ENCODE measurements around the gene COMT.
A peak's percentile ranks its signal among the peaks of the same experiment; 100 is the strongest.
"Not testable (repeated sequence)": the region's sequence is repeated elsewhere in the genome, so short reads cannot be mapped to it uniquely, and the experiment has no call there.

Gene COMT

GRCh38 chr22:19904935-19905334 lies 36.6 kb upstream of the COMT start:
- peaks cover under 1% of the 10 kb centered on the region; the same call in 1 of the 2 replicates for H3K36me3 ChIP-seq
- H3K27ac ChIP-seq = peak overlapping the region; percentile 91
- H3K9me3 ChIP-seq (ENCODE audit: severe bottlenecking) = no peaks in the 10 kb centered on the region
- no peaks in the 10 kb centered on the region for H3K27me3 ChIP-seq (ENCODE audit: insufficient read depth, low read depth, severe bottlenecking)
- H3K4me3 ChIP-seq (ENCODE audit: low read depth, low read length) = no peak overlapping the region
- no peak for DNase-seq
- TF ChIP-seq CTCF (IDR thresholded peaks at IDR 0.05; ENCODE audit: low read depth, low read length) = no peak

- H3K27ac ChIP-seq = peak overlapping the region; percentile 91
- no peak for DNase-seq
- H3K27me3 ChIP-seq (ENCODE audit: insufficient read depth, low read depth, severe bottlenecking) = no peaks in the 10 kb centered on the region
- H3K4me3 ChIP-seq (ENCODE audit: low read depth, low read length) = no peak overlapping the region
- peaks cover 7% of the 10 kb centered on the region; the same call in 1 of the 2 replicates for H3K36me3 ChIP-seq
- H3K9me3 ChIP-seq (ENCODE audit: severe bottlenecking) = no peaks in the 10 kb centered on the region
- TF ChIP-seq CTCF (IDR thresholded peaks at IDR 0.05; ENCODE audit: low read depth, low read length) = no peak
These were observed 36.0 kb upstream of the COMT start for GRCh38 chr22:19905347-19906276.

GRCh38 chr22:19906864-19907263 lies 34.7 kb upstream of the COMT start:
- not testable (repeated sequence) for H3K36me3 ChIP-seq; DNase-seq; H3K27me3 ChIP-seq (ENCODE audit: insufficient read depth, low read depth, severe bottlenecking); H3K27ac ChIP-seq; H3K9me3 ChIP-seq (ENCODE audit: severe bottlenecking); H3K4me3 ChIP-seq (ENCODE audit: low read depth, low read length)

GRCh38 chr22:19907902-19908301 lies 33.7 kb upstream of the COMT start:
- H3K4me3 ChIP-seq (ENCODE audit: low read depth, low read length) = not testable (repeated sequence)

GRCh38 chr22:19909350-19910179 lies 32.0 kb upstream of the COMT start:
- Histone ChIP-seq H3K4me3 (ENCODE audit: low read depth, low read length) (no peak overlapping the region), H3K36me3 (peaks cover 13% of the 10 kb centered on the region), H3K27me3 (ENCODE audit: insufficient read depth, low read depth, severe bottlenecking) (no peaks in the 10 kb centered on the region), H3K27ac (no peak overlapping the region), H3K9me3 (ENCODE audit: severe bottlenecking) (no peaks in the 10 kb centered on the region)
- TF ChIP-seq CTCF (IDR thresholded peaks at IDR 0.05; ENCODE audit: low read depth, low read length) = peak; percentile 96
- peak; percentile 85 for DNase-seq

More at GRCh38 chr22:19907902-19908301, 33.7 kb upstream of the COMT start:
- H3K9me3 ChIP-seq (ENCODE audit: severe bottlenecking); H3K27ac ChIP-seq; DNase-seq; H3K36me3 ChIP-seq; H3K27me3 ChIP-seq (ENCODE audit: insufficient read depth, low read depth, severe bottlenecking): not testable (repeated sequence)

- H3K36me3 ChIP-seq = peaks cover 15% of the 10 kb centered on the region
- H3K27ac ChIP-seq = no peak overlapping the region
These were observed 31.3 kb upstream of the COMT start for GRCh38 chr22:19910180-19910744.

More at GRCh38 chr22:19910180-19910744, 31.3 kb upstream of the COMT start:
- no peak for TF ChIP-seq CTCF (IDR thresholded peaks at IDR 0.05; ENCODE audit: low read depth, low read length)
- Histone ChIP-seq H3K9me3 (ENCODE audit: severe bottlenecking) (no peaks in the 10 kb centered on the region), H3K4me3 (ENCODE audit: low read depth, low read length) (no peak overlapping the region), H3K27me3 (ENCODE audit: insufficient read depth, low read depth, severe bottlenecking) (no peaks in the 10 kb centered on the region)
- DNase-seq = no peak
